HG03095 (cell line): Measurements from ENCODE around the gene PSMA6.
"Not testable (repeated sequence)": the region's sequence is repeated elsewhere in the genome, so short reads cannot be mapped to it uniquely, and the experiment has no call there.

Experiments
- ATAC-seq: cut with Tn5 transposase; IDR thresholded peaks from one replicate; pipeline ENCODE4 v1.9.1; 2021; ENCODE audit warnings: moderate library complexity; ENCODE audit not compliant: unreplicated experiment

PSMA6 gene

DNA sequence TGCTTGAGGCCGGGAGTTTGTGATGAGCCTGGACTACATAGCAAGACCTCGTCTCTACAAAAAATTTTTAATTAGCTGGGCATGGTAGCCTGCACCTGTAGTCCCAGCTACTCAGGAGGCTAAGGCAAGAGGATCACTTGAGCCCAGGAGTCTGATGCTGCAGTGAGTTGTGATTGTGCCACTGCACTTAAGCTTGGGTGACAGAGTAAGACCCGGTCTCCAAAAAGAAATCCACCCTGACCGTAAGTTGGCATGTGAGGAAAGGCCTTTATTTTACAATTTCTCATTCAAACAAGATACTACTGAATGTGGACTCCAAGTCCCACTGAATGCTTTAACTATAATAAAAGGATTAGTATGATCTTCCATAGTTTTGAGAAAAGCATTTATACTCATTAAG lies 27.3 kb downstream of the PSMA6 start:
- no peak for ATAC-seq

DNA sequence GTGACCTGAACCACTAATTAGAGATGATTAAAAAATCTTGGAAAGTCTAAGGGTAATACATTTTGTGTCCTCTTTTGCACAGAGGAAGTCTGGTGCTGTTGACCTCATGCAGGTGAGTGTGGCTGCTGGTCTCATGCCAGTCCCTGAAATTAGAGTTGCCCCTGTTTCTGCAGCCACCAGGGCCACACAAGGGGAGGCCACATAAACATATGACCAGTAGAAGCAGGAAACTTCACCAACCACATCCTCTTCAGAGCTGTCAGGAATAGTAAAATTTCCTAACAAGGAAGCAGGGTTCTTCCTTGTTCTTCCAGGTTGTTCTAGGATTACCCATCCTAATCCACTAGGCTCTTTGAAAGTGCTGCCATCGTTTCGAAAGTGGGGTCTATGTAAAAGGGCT lies 28.3 kb downstream of the PSMA6 start:
- no peak for ATAC-seq

DNA sequence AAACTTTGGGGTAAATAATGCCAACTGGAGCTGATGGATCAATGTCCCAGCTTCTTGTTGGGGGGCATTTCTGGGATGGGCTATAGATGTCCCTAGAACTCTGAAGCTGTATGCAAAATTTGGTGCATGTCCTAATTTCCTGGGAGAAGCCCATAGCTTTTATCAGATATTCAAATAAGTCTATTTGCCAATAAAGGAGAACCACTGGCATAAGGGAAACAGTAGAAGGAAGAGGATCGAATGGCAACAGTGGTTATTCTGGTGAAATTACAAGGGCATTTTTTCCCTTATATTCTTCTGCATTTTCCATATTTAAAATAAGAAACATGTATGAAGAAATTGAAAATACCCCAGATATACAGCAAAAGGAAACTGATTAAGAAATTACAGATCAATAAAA lies 34.2 kb downstream of the PSMA6 start:
- no peak for ATAC-seq

DNA sequence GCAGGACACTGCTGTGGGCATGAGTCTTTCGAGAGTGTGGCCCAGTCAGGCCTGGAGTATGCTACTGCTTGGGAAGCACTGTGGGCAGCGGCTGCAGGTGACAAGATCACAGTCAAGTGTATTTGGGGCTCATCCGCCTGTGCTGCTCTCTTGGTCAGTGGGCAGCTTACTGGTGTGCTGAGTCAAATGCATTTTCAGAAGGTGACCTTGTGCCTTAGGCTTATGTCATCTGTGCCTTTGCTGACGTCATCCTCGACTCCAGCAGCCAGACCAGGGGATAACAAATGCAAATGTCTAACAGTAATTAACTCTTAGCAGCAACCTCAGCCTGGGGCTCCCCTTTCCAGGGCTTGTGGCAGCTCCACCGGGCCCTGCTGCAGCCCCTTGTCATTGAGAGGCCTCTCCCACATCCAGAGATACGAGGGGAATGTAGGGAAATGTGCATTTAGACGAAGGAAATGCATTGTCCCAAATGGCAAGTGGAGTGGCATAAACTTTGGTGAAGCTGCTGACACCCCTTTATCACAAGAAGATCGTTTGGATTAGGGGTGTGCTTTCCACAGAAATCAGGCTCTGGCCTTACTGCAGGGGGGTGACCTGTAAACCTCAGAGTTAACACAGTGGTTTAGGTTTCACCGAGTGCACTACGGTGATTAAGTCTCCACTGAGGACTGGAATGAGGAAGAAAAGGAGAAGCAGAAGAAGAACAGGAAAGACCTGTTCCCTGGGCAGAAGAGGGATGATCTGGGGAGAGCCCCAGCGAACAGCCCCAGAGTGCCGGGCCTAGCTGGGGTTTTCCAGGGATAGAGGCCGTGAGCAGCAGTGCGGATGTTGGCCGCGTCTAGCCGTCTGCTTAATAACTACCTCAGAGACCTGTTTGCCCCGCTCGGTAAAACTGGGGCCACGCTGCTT lies 39.7 kb downstream of the PSMA6 start:
- ATAC-seq, result no peak

DNA sequence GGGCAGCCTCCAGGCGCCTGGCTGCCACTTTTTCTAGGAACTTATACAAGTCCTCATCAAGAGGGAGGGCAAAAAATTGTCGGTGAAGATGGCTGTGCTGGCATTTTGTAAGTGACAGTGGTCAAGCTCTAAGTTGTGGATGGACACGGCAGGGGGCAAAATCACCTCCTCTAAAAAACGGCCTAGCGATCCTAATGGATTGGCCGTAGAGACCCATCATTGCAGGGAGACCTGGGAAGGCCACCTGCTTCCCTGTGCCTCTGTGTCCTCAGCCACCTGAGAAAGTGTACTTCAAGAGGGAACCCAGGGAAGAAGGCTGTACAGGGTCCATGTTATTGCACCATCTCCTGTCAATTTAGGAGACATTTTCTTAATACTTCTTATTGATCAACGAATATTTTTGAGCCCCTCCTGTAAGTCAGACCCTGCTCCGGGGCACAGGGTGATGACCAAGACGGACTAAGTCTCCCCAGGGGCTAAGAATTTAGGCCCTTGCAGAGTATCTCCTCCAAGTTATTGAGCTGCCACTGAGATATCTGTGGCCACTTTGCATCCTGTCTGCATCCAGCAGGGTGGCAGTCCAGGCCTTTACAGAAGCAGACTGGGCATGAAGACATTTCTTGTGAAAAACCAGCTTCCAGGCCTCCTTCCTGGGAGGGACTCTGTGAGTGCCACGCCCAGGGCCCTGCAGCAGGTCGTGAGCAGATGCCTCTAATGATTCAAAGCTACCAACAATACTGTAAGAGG lies 40.5 kb downstream of the PSMA6 start:
- no peak for ATAC-seq

DNA sequence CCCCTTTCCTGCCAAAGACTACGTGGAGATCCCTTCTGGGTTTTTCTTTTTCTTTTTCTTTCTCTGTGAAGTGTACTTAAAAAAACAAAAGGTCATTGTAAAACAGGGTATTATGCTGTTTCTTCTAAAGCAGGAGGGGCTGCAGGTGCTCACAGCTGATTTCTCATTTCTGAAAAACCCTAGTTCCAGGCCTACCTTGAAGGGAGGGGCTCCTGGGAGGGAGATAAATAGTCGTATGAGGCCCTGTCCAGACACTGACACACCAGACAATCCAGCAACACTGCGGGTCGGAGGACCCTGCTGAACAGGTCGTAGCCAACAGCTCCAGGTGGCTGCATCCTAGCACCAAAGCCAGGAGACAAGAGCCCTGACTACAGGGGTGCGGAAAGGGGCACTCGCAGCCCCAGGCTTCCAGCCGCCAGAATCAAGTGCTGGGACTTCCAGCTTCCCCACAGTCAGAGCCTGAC lies 41.1 kb downstream of the PSMA6 start:
- ATAC-seq, result no peak

DNA sequence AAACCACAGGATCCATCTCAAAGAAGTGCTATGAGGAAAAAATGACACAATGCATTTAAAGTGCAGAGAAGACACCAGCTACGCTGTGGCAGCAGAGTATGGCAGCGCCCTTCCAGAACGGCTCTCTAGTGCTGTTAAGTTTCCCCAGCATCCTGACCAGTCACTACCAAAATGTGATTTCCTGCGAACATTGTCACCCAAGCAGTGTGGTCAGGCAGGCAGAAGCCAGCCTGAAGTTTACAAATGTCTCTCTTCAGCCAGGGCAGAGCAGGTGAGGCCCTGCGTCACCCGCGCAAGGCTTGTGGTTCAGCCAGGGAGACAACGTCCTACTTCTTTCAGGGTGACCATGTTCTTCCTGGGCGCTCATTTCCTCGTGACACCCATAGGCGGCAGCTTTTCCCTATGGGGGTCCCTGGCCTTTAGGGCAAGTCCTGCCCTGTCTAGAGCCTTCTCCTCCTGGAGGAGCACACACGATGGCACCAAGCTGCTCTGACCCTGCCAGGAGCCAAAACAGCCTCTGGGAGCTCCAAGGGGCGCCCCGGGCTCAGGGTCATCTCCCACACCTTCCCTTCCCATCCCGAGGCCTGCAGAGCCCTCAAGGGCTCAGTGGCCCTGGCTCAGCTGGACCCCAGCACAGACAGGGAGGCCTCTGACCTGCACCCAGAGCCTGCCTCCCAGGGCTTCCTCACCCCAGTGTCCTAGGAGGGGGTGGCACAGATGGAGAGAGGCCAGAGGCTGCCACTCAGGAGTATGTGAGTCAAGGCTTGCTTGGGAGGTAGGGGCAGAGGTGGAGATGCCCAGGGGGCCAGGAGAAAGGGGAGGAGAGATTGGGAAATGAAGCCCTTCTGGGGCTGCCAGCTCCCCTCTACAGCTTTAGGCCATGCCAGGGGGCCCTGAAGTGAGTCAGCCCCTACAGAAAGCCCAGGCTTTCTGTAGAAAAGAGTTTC lies 41.9 kb downstream of the PSMA6 start:
- no peak for ATAC-seq

DNA sequence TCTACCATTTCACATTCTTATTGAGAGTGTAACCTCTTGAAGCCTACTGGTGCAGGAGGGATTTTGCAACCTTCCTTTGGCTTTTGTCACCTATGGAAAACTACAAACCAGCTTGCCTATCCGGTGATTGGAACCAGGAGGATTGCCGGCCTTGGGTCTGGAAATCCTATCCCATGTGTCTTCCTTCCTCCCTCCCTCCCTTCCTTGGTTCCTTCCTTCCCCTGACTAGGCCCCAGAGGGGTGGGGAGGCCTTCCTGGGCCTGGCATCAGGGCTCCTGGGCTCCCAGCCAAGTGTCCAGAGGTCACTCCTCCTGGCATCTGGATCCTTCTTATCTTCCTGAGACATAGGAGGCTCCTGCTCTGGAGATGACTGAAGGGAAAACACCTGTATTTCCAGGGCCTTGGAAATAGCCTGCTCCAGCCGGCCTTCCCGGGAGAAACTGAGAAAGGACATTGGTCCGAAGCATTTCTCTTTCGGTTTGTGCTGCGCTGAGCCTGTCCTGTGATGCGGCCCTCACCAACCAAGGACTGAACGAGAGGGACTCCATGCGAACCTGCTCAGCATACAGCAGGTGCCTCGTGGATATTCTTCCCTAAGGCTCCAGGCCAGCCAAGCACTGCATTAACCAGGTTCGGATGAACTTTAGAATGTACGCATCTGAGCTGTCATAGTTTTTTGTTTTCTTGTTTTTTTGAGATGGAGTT lies 43.4 kb downstream of the PSMA6 start:
- ATAC-seq, result no peak

DNA sequence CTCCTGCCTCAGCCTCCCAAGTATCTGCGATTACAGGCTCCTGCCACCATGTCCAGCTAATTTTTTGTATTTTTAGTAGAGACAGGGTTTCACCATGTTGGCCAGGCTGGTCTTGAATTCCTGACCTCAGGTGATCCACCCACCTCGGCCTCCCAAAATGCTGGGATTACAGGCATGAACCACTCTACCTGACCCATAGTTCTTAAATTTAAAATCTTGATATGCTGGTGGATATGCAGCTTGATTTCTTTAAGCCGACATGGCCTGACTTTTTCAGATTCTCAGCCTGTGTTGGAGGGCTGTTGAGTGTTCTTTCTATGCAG lies 44.0 kb downstream of the PSMA6 start:
- ATAC-seq, result not testable (repeated sequence)

DNA sequence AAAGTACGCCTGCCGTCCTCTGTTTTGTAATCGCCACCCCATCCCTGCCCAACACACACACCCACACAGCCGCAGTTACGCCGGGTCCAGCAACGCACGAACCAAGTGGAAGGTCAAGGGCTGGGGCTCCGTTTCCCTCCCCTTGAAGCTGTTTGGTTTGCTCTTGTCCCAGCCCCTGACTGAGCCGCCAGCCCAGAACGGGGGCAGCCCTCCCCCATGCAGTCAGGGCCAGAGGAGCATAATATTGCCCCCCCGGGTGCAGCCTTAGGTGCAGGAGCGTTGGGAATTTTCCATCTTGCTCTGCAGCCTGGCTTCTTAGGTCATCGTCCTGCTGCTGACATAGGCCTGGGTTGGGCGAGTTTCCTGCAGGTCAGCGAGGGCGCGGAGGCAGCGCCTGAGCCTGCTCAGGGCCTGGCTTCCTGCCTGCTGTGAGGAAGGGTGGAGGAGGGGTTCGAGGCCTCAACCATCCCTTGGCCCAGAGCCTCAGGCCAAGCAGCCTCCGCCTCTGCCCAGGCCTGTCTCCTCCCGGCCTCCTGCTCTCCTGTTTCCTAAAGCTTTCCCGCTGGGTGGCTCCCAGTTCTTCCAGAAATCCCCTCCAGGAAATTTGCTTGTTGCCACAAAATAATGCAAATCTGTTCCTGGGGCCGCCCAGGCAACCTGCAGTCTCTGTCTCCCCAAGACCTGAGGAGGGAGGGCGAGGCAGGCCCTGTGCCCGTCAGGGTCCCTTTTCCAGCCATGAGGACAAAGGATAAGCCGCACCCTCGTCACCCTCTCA lies 44.5 kb downstream of the PSMA6 start:
- ATAC-seq, result no peak

DNA sequence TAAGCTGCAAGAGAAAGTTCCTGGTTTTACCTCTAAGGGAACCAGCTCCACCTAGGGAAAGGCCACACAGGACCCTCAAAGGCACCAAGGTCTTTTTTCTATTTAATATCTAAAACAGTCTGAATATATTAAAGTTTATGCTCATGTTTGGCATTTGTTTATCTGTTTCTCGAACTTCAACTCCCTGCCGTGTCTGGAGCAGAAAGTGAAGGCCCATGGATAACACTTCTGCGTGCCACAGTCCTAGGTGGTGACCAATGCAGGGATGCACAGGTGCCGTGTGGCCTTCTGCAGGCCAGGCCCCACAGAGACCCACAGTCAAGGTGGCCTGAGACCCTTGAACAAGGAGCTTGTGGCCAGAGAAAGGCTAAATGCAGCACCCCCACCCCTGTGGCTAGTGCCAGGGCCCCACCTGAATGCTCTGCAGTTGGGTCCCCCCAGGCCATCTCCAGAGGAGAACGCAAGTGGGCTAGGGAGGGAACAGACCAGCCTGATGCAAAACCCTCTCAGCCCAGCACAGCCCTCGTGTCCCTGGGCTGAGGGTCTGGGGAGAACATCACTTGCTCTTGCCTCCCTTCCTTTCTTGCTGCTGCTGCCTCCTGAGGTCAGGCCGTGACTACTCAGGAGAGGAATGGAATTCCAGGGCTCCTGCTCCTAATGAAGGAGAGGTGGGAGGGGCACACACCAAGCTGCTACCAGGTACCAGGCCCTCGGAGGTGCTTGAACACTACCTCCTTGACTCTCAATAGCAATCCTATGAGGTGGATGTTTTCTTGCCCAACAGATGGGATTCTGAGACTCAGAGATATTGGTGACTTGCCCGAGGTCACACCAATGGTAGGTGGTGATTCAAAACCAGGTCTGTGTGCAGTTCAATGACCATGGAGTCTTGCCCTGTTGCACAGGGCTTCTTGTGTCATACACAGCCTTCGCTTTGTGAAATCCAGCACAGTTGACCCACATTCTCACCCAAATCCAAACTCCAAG lies 45.4 kb downstream of the PSMA6 start:
- no peak for ATAC-seq

DNA sequence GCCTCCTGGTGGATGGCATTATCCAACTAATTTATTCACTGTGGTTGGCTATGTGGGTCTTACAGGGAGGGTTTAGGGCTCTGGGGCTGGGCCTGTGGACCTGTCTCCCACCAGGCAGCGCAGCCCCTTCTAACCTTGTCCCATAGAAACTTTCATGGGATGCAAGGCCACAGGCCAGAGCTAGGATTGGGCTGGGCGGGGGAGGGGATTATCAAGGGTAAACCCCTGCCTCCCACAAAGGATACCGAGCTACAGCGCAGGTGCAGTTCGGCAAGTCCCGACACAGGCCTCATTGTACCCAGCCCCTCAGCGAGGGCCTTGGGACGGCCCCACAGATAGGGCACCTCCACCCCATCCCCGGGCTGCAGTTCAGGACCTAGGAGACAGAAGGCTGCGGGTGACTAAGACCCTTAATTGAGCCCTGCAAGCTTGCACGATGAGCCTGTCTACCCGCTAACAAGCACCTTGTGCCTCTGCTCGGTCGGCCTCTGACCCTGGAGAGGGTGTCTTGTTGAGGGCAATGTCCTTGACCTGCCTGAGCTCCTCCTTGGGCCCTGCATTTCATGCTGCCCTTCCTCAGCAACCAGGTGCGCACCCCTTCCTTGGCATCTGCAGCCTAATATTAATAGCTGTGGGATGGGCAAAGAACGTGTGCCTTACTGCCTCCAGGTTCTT lies 46.7 kb downstream of the PSMA6 start:
- ATAC-seq, result no peak

DNA sequence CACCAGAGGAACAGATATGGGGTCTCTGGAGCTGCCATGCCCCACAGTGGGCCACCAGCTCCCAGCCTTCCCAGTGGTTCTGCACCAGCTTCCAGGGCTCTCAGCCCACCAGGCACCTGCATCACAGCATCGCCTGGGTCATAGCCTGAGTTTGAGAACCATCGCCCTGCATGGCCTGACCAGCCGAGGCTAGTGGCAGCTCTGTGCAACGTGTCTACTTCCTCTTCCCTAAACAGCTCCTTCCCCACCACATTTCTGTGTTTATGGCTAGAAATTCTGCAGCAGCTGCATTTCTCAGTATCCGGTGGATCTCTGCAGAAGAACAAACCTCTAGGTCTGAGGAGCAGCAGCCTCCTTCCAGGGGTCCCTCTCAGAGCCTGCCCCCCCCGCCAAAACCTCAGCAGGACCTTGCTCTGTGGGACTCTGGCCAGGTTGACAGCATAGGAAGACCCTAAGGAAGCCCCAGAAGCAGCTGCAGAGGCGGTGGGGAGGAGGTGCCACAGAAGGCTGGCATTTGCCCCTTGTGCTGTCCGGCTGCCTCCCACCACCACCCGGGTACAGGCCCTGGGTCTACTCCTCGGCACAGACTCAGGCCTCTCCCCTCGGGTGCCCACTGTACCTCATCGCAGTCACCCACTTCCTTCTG lies 47.7 kb downstream of the PSMA6 start:
- peak; percentile 71 for ATAC-seq

DNA sequence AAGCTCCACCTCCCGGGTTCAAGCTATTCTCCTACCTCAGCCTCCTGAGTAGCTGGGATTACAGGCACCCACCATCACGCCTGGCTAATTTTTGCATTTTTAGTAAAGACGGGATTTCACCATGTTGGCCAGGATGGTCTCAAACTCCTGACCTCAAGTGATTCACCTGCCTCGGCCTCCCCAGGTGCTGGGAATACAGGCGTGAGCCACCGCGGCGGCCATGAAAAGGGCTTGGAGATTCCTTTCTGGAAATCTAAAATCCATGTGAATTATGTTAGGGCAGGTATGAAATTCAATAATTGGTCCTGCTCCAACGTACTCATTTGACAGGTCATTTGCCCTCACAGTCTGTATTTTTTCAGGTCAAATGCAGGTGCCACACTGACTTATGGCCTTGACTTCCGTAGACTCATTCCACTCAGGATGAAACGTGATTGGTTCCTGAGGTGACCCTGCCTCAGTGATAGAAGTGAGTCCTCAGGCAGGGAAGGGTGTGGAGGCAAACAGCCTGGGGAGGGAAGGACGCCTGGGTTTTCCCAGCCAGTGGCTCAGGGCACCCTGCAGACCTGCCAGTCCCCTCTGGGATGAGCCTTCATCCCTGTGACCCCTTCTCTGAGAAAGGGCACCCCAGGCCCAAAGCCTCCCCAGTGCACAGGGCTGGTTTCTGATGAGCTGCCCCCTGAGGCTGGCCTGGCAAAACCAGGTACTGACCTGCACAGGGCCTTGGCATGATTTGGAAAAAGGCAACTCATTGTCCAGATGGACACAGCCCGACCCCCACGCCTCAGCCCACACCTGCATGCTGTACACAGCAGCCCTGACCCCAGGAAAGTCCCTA lies 48.7 kb downstream of the PSMA6 start:
- ATAC-seq, result no peak

DNA sequence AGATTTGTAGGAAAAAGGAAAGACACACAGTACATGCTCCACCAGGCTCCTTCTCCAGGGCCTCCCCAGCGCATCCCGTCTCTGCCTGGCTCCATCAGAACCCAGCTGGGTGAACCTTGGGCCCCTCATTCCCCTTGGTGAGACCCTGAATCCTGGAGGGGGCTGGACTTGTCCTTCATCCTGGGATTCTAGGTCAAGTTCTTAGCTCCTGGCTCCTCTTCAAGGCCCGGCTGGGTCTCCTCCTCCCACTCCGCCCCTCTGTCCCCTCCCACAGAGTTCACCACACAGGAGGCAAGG lies 49.2 kb downstream of the PSMA6 start:
- no peak for ATAC-seq

DNA sequence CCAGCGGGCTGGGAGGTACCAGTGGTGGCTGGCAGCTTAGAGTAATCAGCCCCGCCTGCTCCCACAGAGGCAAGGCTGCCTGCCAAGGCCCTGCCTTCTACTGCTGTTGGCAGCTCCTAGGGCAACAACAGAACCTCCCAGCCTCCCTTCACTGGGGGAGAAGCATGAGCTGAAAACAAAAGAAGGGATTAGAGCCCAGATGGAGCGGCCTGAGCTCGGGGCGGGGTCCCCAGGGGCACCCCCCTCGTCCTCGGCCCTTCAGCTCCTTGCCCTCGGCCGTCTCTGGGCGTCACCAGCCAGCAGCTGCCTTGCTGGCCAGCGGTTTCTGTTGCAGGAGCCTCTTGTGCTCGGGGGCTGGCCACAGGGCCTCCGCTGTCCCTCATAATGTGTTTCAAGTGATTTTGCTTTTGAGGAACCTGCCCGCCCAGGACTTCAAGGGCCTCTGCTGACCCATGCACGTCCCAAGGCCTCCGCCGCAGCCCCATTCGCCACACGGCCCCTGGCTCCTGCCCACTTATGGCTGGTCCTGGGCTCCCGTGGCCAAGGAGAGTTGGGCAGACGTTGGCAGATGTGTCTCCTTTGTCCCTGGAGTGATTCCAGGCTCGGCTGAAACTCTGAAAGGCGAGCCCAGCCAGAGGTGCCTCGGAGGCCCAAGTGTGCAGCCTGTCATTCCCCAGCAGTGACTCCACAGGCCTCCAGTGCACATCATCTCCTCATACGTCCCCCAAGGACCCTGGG lies 49.7 kb downstream of the PSMA6 start:
- ATAC-seq, result no peak
